HK-2 (cell line): ENCODE results near the gene SELENOO.

ENCODE experiments used
- DNase-seq: peaks from one replicate; pipeline ENCODE4 v3.0.0-alpha.2; 2018; ENCODE audit not compliant: unreplicated experiment

Gene SELENOO

DNA sequence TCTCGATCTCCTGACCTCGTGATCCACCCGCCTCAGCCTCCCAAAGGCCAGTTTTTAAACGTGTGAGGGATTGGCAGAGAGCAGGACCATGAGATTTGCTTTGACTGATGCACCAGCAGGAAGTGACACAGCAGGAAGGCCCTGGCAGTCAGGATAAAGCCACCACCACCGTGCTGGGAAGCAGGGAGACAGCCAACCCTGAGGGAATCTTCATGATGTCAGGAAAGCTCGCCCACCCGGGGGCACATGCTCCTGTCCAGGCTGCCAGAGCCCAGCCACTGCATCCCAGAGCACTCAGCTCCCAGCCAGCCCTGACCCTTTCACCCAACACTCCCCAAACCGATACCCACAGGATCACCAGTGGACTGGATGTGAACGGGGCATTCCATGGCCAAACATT lies 37.9 kb downstream of the SELENOO start:
- DNase-seq = no peak

DNA sequence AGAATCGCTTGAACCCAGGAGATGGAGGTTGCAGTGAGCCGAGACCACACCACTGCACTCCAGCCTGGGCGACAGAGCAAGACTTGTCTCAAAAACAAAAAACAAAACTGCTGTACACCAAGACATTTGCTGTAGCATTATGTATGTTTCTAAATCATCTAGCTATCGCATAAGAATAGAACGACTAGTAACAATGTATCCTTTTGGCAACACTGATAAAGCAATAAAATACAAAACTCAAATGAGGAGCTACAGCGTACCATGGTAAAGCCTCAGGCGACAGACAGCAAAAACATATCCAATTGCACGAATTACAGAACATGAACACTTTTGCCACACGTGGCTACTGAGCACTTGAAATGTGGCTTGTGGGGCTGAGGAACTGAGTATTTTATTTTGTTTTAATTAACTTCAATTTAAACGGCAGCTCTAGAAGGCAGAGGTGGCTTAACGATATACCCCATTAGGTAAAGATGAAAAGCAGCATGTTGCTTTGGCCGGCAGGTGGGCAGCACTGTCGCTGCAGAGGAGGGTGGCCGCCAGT lies 41.7 kb downstream of the SELENOO start:
- DNase-seq = no peak

GRCh38 chr22:50243685-50244419 lies 43.0 kb downstream of the SELENOO start:
- DNase-seq = no peak

GRCh38 chr22:50244420-50245213 lies 43.8 kb downstream of the SELENOO start, which contains the start of gene TUBGCP6:
TUBGCP6 (minus strand) TSS chr22:50245023; CDS start chr22:50244459, 564 bp downstream.
- DNase-seq = peak; percentile 88

DNA sequence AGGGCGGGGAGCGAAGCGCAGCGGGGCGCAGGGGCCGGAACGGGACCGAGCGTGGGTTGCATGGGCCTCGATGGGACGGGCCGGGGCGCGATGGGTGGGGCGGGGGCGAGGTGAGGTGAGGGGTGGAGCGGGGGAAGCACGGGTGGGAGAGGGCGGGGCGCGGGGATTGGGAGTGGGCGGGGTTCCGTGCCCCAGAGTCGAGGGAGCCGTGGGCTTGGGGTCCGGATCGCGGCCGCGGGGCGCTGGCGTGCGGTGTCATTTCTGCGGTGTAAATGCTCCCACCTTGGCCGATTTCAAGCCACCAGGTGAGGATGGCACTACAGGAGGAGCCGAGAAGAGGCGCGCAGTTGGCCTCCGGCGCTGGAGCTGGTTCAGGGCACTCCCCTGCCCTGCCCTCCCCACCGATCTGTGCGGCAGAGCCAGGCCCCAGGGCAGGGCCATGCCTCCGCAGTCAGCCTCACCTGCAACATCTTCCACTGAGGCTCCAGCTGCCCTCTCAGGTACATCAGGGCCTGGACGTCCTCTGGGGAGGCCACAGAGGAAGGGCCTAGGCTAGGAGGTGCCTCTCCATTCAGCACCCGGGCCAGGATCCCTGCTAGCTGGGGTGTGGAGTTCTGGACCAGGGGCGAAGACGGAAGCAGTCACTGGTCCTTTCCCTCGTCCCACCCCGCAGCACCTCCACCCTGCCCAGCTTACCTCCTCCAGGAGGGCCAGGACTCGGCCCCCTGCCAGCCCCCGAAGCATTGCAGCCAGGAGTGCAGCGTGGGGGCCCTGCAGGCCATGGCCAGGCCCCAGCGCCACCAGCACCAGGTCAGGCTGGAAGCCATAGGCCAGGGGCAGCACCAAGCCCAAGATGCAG lies 44.6 kb downstream of the SELENOO start:
- no peak for DNase-seq

- no peak for DNase-seq
Observed at GRCh38 chr22:50246242-50247175, 45.7 kb downstream of the SELENOO start.

DNA sequence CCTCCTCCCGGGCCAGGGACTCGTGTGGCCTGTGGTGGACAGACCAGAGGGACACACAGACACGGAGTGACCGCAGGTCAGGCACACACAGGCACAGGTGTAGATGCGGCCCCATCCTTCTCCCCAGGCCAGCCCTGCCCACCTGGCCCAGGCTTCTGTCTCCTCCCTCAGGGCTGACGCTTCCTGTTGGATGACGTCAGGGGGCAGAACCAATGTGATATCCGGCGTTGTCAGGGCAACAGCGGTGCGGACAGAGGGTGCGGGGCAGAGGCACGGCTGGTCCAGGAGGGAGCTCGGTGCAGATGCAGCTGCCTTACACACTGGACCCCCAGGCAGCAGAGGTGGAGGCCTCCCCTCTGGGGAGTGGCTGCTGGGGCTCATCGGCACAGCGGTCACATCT lies 46.9 kb downstream of the SELENOO start:
- no peak for DNase-seq

- DNase-seq = no peak
Observed at GRCh38 chr22:50248196-50249081, 47.6 kb downstream of the SELENOO start.

GRCh38 chr22:50249341-50250248 lies 48.8 kb downstream of the SELENOO start:
- no peak for DNase-seq

GRCh38 chr22:50250249-50250554 lies 49.4 kb downstream of the SELENOO start:
- DNase-seq = no peak

DNA sequence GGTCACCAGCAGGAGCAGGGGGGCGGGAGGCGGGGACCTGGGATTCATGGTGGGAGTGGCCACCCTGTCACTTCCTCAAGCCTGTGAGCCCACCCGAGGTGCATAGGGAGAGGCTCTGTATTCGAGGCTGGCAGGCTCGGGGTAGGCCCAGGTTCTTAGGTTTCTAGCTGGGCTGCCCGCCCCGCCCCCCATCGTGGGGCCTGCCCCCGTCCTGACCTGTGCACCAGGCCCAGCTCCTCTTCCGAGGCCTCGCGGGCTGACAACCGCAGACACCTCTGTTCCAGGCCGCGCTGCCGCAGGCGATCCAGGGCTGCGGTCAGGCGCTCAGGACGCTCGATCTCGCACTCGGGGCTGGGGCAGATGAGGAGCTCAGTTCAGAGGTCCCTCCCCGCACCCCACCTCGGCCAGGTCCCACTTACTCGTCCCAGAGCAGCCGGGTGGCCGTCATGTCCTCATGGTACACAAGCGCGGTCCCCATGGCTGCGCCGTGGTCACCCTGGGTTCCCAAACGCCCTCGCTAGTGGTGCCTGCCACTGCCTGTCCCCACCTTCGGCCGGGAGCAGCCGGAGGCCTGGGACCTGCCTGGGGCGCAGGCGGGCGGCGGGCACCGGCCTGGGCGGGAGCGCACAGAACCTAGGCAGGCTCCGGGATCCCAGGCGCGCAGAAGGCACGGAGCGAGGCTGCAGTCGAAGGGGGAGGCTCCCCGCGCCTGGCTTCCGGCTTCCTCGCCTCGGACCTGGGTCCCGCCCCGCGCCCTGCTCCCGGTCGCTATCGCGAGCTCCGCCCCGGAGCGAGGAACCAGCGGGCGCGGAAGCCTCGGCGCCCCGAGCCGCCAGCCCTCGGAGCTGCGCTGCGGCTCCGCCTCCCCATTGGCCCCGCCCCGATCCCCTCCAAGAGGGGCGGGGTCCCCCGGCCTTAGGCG lies 50.0 kb downstream of the SELENOO start, which contains the start of gene HDAC10:
Gene HDAC10 (minus strand): TSS at position 711 of the 922 bp plus-strand sequence. CDS start 233 bp downstream, at position 478.
- DNase-seq = peak; percentile 78

GRCh38 chr22:50251477-50252081 lies 50.8 kb downstream of the SELENOO start:
- no peak for DNase-seq

GRCh38 chr22:50252082-50253045 lies 51.6 kb downstream of the SELENOO start:
- DNase-seq = peak; percentile 65

- DNase-seq = no peak
Observed at GRCh38 chr22:50253046-50253915, 52.5 kb downstream of the SELENOO start.

DNA sequence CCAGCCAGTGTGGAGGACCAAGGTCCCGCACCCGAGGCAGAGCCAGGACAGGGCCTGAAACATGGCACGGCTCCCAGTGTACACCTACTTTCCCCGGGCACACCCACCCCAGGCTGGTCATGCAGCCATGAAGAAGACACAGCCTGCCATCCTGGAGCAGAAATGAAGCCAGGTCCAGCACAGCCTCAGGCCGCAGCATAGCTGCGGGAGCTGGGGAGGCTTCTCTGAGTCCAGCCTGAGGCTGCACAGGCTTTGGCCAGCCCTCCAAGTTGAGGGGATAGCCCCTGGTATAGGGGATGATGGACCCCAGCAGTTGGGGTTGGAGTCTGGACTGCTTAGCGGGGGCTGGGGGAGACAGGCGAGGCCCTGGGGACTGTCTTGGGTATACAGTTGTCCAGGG lies 53.1 kb downstream of the SELENOO start:
- no peak for DNase-seq
